Neural cell (in vitro differentiated cells): ENCODE measurements around the gene IER5L.

Experiments used
- EZH2 ChIP-seq: fragments of 200-600, 300-800 bp; shearing (Covaris generic), sonication (generic); IDR thresholded peaks from 2 replicates; pipeline ENCODE4 v1.6.1; 2014; ENCODE audit warnings: antibody characterized with exemption, low read length, borderline replicate concordance, mild to moderate bottlenecking; ENCODE audit not compliant: insufficient read depth, poor library complexity, severe bottlenecking
- POLR2AphosphoS5 ChIP-seq: IDR thresholded peaks from 2 replicates; pipeline ENCODE4 v1.6.1; 2012
- RAD21 ChIP-seq: fragments of 450-650 bp; conservative IDR thresholded peaks from 2 replicates; pipeline ENCODE4 v1.6.1; 2014; ENCODE audit warnings: antibody characterized with exemption, mild to moderate bottlenecking, moderate library complexity
- SMC3 ChIP-seq: fragments of 450-650 bp; conservative IDR thresholded peaks from 2 replicates; pipeline ENCODE4 v1.6.1; 2014; ENCODE audit warnings: antibody characterized with exemption, mild to moderate bottlenecking, moderate library complexity; ENCODE audit not compliant: poor library complexity
- TAF1 ChIP-seq: IDR thresholded peaks from 2 replicates; pipeline ENCODE4 v1.6.1; 2012; ENCODE audit warnings: low read depth
- TF ChIP-seq, protein P1 (sequence below): fragments of 450-650 bp; IDR thresholded peaks from 2 replicates; pipeline ENCODE4 v1.5.1; 2014; ENCODE audit warnings: antibody characterized with exemption, mild to moderate bottlenecking, moderate library complexity; ENCODE audit not compliant: poor library complexity, severe bottlenecking
- TF ChIP-seq, protein P2 (sequence below): IDR thresholded peaks from 2 replicates; pipeline ENCODE4 v1.6.1; 2012; ENCODE audit warnings: borderline replicate concordance

DNA sequence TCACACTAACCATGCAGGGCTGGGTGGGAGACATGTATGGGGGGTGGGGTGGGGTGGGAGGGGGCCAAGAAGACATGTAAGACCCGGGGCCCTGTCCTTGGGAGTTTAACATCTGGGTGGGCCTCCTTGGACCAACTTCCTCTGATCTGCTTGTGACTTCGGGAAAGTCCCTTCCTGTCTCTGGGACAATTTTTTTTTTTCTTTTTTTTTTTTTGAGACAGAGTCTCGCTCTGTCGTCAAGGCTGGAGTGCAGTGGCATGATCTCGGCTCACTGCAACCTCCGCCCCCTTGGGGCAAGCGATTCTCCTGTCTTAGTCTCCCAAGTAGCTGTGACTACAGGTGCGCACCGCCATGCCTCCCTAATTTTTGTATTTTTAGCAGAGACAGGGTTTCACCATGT, 23.8 kb upstream of the IER5L start:
- TF ChIP-seq, protein P1, sequence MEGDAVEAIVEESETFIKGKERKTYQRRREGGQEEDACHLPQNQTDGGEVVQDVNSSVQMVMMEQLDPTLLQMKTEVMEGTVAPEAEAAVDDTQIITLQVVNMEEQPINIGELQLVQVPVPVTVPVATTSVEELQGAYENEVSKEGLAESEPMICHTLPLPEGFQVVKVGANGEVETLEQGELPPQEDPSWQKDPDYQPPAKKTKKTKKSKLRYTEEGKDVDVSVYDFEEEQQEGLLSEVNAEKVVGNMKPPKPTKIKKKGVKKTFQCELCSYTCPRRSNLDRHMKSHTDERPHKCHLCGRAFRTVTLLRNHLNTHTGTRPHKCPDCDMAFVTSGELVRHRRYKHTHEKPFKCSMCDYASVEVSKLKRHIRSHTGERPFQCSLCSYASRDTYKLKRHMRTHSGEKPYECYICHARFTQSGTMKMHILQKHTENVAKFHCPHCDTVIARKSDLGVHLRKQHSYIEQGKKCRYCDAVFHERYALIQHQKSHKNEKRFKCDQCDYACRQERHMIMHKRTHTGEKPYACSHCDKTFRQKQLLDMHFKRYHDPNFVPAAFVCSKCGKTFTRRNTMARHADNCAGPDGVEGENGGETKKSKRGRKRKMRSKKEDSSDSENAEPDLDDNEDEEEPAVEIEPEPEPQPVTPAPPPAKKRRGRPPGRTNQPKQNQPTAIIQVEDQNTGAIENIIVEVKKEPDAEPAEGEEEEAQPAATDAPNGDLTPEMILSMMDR: no peak
- no peak for TF ChIP-seq SMC3
- TF ChIP-seq POLR2AphosphoS5: no peak
- TF ChIP-seq, protein P2, sequence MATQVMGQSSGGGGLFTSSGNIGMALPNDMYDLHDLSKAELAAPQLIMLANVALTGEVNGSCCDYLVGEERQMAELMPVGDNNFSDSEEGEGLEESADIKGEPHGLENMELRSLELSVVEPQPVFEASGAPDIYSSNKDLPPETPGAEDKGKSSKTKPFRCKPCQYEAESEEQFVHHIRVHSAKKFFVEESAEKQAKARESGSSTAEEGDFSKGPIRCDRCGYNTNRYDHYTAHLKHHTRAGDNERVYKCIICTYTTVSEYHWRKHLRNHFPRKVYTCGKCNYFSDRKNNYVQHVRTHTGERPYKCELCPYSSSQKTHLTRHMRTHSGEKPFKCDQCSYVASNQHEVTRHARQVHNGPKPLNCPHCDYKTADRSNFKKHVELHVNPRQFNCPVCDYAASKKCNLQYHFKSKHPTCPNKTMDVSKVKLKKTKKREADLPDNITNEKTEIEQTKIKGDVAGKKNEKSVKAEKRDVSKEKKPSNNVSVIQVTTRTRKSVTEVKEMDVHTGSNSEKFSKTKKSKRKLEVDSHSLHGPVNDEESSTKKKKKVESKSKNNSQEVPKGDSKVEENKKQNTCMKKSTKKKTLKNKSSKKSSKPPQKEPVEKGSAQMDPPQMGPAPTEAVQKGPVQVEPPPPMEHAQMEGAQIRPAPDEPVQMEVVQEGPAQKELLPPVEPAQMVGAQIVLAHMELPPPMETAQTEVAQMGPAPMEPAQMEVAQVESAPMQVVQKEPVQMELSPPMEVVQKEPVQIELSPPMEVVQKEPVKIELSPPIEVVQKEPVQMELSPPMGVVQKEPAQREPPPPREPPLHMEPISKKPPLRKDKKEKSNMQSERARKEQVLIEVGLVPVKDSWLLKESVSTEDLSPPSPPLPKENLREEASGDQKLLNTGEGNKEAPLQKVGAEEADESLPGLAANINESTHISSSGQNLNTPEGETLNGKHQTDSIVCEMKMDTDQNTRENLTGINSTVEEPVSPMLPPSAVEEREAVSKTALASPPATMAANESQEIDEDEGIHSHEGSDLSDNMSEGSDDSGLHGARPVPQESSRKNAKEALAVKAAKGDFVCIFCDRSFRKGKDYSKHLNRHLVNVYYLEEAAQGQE: no peak
- no peak for TF ChIP-seq TAF1
- TF ChIP-seq RAD21: no peak
- no peak for TF ChIP-seq EZH2
